GM12878 (cell line): ENCODE measurements around the gene SLC2A2. TPM values are rescaled to one million over a fixed set of nuclear protein-coding genes. Genes with fewer than 3 reads are reported as not detected.

ENCODE experiments used
- BCL3 ChIP-seq: IDR thresholded peaks from 2 replicates; pipeline ENCODE4 v1.6.1; 2011; ENCODE audit warnings: borderline replicate concordance, low read depth, mild to moderate bottlenecking, moderate library complexity, low read length; ENCODE audit not compliant: insufficient read depth, poor library complexity, severe bottlenecking
- CBFB ChIP-seq: IDR thresholded peaks from 2 replicates; pipeline ENCODE4 v1.6.1; 2016; ENCODE audit warnings: antibody characterized with exemption, low read depth
- CHD1 ChIP-seq: IDR thresholded peaks from 2 replicates; pipeline ENCODE4 v1.6.1; 2012; ENCODE audit warnings: low read depth, low read length, improper control_type of control experiment
- CHD4 ChIP-seq: fragments of 200-600 bp; sonication (generic); IDR thresholded peaks from 2 replicates; pipeline ENCODE4 v1.6.1; 2016; ENCODE audit warnings: mild to moderate bottlenecking
- HDAC6 ChIP-seq: fragments of 200-600 bp; sonication (generic); IDR thresholded peaks from one replicate; pipeline ENCODE4 v1.8.0; 2017; ENCODE audit warnings: antibody characterized with exemption; ENCODE audit not compliant: unreplicated experiment
- HDGF ChIP-seq: fragments of 450-650 bp; IDR thresholded peaks from 2 replicates; pipeline ENCODE4 v1.6.1; 2016; ENCODE audit warnings: antibody characterized with exemption
- IKZF2 ChIP-seq, 2 experiments: fragments of 450-650 bp; IDR thresholded peaks; 2 replicates each; pipeline ENCODE4 v1.6.1; 2017; ENCODE audit warnings: mild to moderate bottlenecking in 2 of 2, moderate library complexity in 2 of 2
- MYB ChIP-seq: fragments of 150-350 bp; IDR thresholded peaks from 2 replicates; pipeline ENCODE4 v1.6.1; 2014; ENCODE audit warnings: mild to moderate bottlenecking, low read depth, low read length, borderline replicate concordance
- RFX5 ChIP-seq: IDR thresholded peaks from 2 replicates; pipeline ENCODE4 v1.6.1; 2011; ENCODE audit warnings: low read depth, low read length, improper control_type of control experiment
- SIN3A ChIP-seq: IDR thresholded peaks from 2 replicates; pipeline ENCODE4 v1.6.1; 2012; ENCODE audit warnings: low read depth, low read length, improper control_type of control experiment
- STAT3 ChIP-seq: IDR thresholded peaks from 2 replicates; pipeline ENCODE4 v1.6.1; 2011; ENCODE audit warnings: low read depth, low read length, improper control_type of control experiment
- TARDBP ChIP-seq: IDR thresholded peaks from 2 replicates; pipeline ENCODE4 v1.6.1; 2016; ENCODE audit warnings: borderline replicate concordance
- YY1 ChIP-seq: IDR thresholded peaks from 2 replicates; pipeline ENCODE4 v1.6.1; 2011; ENCODE audit warnings: low read depth, mild to moderate bottlenecking, low read length
- polyA plus RNA-seq, 11 experiments: library from polyadenylated mRNA; depleted of rRNA in 4 of 11; unstranded in 6 of 11; stranded (reverse) in 5 of 11; fragments of >200 nt; fragmentation: Nextera tagmentation in 4 of 11; fragmentation: Illumina TruSeq in 1 of 11; extraction: Ambion mirVana in 4 of 11; extraction: Trizol in 1 of 11; gene quantifications; 1 replicate in 1 of 11; 2 replicates in 10 of 11; pipeline versions ENCODE4 v1.2.1 to v1.2.3, GENCODE V29; 2011 to 2016; ENCODE audit warnings: inconsistent platforms in 2 of 11, missing spikeins in 2 of 11, low read depth in 1 of 11
- total RNA-seq, 4 experiments: library from RNA; depleted of rRNA in 3 of 4; stranded (reverse); fragments of >200 nt in 3 of 4; fragmentation: Illumina TruSeq in 1 of 4; extraction: Trizol in 1 of 4; gene quantifications; 2 replicates each; pipeline versions ENCODE4 v1.2.1 to v1.2.3, GENCODE V29; 2013 to 2021
- TF ChIP-seq, protein P1 (sequence below): IDR thresholded peaks from 2 replicates; pipeline ENCODE4 v1.6.1; 2012; ENCODE audit warnings: improper control_type of control experiment, low read depth, low read length; ENCODE audit not compliant: insufficient replicate concordance

The SLC2A2 gene
- total and polyA plus RNA-seq, 10 of the 15 experiments (the other 5 are each of a cell fraction or from before 2014, with no cell fraction given), result 0.04 to 0.10 (median 0.04) TPM; not detected in 7

GRCh38 chr3:171054231-171054630 is 27.7 kb upstream of the SLC2A2 start (continued):
- TF ChIP-seq TARDBP, result no peak
- no peak for TF ChIP-seq CHD1
- no peak for TF ChIP-seq CHD4
- TF ChIP-seq RFX5, result no peak
- TF ChIP-seq SIN3A, result no peak
- no peak for TF ChIP-seq STAT3
- TF ChIP-seq HDAC6, result no peak
- TF ChIP-seq MYB, result no peak
- TF ChIP-seq CBFB, result no peak
- TF ChIP-seq IKZF2 (IDR thresholded peaks at IDR 0.05), result no peak
- TF ChIP-seq YY1, result no peak
- no peak for TF ChIP-seq HDGF
- TF ChIP-seq BCL3, result no peak
- TF ChIP-seq, protein P1, sequence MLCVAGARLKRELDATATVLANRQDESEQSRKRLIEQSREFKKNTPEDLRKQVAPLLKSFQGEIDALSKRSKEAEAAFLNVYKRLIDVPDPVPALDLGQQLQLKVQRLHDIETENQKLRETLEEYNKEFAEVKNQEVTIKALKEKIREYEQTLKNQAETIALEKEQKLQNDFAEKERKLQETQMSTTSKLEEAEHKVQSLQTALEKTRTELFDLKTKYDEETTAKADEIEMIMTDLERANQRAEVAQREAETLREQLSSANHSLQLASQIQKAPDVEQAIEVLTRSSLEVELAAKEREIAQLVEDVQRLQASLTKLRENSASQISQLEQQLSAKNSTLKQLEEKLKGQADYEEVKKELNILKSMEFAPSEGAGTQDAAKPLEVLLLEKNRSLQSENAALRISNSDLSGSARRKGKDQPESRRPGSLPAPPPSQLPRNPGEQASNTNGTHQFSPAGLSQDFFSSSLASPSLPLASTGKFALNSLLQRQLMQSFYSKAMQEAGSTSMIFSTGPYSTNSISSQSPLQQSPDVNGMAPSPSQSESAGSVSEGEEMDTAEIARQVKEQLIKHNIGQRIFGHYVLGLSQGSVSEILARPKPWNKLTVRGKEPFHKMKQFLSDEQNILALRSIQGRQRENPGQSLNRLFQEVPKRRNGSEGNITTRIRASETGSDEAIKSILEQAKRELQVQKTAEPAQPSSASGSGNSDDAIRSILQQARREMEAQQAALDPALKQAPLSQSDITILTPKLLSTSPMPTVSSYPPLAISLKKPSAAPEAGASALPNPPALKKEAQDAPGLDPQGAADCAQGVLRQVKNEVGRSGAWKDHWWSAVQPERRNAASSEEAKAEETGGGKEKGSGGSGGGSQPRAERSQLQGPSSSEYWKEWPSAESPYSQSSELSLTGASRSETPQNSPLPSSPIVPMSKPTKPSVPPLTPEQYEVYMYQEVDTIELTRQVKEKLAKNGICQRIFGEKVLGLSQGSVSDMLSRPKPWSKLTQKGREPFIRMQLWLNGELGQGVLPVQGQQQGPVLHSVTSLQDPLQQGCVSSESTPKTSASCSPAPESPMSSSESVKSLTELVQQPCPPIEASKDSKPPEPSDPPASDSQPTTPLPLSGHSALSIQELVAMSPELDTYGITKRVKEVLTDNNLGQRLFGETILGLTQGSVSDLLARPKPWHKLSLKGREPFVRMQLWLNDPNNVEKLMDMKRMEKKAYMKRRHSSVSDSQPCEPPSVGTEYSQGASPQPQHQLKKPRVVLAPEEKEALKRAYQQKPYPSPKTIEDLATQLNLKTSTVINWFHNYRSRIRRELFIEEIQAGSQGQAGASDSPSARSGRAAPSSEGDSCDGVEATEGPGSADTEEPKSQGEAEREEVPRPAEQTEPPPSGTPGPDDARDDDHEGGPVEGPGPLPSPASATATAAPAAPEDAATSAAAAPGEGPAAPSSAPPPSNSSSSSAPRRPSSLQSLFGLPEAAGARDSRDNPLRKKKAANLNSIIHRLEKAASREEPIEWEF, result no peak
